Measurements from ENCODE around the gene ZFP36L1.
A peak's percentile ranks its signal among the peaks of the same experiment; 100 is the strongest.
"Not testable (repeated sequence)": the region's sequence is repeated elsewhere in the genome, so short reads cannot be mapped to it uniquely, and the experiment has no call there.

ZFP36L1 gene

DNA sequence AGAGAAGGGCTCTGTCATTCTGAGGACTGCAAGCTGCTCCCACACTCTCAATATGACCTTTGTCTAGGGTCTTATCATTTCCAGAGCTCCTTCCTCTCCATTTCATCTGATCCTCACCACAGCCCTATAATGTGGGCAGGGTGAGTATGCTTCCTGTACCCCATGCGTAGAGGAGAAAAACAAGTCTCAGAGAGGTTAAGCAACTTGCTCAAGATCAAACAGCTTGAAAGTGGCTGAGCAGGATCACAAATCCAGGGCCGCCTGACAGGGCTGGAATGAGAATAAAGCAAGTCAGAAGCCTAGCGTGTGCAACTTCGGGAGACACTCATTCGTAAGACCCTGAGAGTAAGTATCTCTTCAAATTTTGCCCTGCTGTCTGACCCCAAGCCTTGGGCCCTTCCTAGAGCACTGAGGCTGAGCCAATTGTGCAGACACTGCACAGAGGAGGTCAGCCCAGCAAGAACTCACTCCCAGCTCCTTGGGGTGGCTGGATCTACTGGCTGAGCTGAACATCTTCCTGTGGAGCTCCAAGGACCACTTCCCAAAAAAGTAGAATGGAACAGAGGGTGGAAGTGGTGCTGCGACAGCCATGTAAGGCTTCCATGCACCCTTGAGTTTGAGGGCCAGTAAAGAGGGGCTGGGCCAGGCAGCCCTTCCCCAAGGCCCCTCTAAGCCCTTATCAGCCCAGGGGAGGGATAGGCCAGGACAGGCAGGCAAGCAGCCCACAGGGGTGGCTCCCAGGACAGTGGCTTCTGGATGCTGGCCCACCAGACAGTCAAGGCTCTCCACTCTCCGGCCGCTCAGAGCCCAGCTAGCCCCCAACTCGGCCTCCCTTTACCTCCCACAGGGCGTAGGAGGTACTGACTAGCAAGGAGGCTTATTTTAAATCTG is 10.5 kb downstream of the ZFP36L1 start:
- peak; percentile 20 for DNase-seq

DNA sequence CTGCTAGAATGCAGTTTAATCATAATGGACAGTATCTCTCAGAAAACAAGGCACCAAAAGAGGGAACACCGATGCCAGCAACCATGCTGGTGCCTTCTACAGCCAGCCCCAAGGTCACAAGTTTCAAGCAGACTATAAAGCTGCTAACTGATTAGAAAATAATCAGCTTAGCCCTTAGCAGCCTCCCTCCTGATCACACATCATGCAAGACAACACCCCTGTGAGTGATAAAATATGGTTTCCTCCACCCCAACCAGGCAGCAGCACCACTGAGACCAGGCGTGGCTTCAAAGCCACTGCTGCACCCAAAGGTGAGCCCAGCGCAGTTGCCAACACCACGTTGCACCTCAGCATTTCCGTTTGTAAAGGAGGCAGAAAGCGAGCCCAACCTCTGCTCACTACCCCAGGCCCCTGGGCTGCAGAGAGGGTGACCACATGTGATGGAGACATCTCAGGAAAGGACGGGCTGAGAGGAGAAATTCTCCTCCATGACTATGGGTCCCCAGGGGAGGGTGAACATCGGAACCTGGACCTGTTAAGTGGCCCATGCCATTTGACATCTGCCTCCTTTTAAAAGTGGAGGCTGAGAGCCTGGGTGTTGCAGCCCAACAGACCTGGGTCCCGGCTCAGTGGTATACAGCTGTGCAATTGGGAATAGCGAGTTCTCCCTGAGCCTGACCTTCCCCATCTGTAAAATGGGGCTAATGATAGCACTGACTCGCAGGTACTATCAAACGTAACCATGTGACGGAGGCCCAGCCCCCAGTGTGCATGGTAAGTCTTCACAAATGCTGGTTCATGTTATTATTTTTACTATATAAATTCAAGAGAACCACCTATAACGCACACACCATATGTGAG is 11.5 kb downstream of the ZFP36L1 start:
- no peak for DNase-seq

DNA sequence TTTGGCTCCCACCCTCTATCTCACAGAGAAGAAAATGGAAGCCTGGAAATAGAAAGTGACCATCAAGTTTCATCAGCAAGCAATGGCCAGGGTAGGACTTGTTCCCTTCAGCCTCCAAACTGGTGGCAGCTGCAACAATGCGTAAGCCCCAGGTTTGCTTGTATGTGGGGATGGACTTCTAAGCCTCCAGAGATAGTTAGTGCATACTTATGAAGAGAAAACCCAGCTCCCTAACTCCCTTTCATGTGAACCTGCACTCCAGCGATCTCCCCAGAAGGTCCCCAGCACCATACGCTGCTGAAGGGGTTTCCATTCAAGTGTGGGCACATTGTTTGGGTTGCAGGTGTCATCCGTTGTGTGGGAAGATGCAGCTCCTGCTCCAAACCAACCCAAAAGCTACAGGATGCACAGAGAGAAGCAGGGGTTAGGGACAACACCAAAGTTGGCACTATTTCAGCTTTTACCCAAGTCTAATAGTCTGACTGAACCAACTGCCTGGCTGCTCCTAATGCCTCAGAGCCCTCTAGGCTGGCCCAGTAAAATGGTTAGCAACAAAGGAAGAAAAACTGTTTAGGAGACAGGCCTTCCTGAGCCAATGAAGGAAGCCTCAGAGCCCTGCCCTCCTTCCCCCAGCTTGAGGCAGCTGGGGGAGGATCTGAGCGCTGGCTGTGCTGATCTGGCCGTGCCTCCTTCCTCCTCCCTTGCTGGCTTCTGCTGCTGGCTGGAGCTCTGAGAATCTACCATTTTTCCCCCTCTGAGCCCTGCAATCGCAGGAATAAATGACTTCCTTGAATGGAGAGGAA is 12.3 kb downstream of the ZFP36L1 start:
- peak; percentile 77 for DNase-seq

DNA sequence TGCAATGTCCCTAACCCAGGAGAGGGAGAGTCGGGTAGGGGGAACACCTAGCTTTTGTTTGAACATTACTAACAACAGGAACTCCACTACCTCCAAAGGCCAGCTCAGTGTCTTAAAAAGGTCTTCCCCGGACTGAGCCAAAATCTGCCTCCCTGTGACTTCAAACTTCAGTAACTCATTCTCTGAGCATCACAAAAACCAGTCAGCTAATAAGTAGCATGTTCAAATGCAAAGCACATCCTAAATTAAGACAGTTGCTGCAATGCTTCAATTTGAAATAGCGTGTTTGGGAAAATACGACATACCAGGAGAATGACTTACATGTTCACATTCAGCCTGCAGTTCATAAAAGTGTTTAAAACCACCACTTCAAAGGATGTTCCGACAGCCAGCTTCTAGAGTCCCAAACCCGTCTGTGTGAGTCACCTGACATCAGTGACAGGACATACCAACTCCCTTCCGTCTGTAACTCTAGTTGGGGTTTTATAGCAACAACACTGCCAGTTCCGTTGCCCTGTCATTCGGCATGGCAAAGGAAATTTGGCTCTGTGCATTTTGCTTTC is 13.0 kb downstream of the ZFP36L1 start:
- no peak for DNase-seq

DNA sequence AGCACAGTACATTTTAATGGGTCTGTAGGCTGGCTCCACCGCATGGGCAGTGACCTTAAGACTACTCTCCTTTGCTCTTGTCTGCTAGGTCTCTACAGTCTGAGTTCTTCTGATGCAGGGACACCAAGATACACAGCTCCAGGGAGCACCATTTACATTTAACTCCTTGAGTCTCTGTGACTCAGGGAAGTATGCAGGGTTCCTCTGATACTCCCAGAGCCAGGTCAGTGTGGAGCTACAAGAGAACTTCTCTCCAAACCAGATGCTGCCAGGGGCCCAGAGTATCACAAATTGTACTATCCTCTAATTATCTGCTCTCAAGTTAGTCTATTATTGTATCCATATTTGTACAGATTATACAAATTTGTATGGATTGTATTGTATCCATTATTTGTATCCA is 15.2 kb downstream of the ZFP36L1 start:
- no peak for DNase-seq

DNA sequence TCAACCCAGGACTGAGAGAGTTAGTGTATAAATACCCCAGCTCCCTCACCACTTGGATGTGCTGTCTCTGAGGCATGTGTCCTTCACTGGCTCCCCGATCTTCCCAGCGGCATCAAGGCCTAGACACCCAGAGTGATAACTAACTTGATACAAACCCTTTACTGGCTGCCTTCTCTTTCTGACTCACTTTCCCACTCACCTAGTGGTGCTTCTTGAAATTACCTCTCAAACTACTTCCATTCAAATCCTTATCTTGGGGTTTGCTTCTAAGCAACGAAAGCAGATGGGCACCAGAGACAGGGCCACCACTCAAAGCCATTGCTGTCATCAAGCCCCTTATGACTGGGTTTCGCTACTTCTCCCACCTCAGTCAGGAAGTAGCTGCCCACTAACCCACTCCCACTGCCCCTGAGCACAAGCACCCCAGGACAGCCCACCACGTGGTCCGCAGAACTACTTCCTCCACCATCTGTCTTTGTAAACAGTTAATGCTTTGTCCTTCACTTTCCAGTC is 17.2 kb downstream of the ZFP36L1 start:
- DNase-seq: no peak

DNA sequence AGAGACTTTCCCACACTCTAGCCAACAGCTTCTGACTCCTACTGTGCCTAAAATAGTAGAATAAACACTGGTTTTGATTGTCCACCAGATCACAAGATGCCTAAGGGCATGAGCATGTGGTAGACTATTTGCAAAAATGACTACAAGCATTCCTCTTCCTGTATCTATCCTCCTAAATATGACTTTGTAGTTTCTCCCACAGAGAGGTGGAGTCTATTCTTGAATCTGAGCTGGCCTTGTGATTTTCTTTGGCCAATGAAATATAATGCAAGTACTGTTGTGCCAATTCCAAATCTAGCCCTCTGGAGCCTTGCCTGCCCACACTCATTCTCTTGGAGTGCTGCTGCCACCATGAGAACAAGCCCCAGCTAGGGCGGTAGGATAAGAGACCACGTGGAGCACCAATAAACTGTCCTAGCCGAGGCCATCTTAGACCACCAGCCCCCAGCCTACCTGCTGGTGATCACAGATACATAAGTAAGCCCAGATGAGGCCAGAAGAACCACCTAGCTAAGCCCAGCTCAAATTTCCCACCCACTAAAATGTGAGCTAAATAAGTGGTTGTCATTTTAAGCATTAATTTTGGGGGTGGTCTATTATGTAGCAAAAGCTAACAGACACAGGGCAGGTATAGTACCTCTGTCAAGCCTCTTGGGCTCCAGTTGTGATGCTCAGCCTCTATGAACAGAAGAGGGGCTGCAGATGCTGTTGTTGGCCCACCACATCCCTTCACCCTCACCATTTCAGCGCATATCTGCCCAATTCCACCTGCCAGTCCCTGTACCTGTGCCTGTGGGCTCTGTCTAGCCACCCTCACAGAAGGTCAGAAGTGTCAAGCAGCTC is 17.9 kb downstream of the ZFP36L1 start:
- DNase-seq: no peak

DNA sequence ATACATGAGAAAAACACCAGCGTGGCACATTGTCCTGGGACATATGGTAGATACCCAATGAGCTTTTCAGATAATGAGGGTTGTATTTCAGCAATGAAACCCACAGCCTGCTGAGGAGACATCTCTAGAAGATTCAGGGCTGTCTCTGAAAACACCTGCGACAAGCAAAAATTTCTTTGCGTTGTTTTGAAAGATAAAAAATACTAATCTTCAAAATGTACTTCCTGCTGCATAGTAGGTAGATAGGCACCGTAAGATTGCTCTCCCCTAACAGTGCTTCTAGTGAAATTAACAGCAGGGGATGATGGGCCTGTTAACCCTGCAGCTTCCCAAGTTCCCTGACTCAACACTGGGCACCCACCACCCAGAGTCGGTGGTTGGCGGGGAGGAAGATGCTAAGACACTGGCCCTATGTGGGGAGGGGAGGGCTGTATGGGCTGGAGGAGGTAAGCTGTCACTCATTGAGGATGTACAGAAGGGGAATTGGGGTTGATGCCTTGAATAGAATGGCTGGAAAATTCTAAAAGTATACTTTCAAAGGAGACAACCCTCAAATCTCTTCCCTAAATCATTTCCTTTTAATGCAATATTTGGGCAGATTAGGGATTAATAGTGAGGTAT is 20.0 kb downstream of the ZFP36L1 start:
- no peak for DNase-seq

DNA sequence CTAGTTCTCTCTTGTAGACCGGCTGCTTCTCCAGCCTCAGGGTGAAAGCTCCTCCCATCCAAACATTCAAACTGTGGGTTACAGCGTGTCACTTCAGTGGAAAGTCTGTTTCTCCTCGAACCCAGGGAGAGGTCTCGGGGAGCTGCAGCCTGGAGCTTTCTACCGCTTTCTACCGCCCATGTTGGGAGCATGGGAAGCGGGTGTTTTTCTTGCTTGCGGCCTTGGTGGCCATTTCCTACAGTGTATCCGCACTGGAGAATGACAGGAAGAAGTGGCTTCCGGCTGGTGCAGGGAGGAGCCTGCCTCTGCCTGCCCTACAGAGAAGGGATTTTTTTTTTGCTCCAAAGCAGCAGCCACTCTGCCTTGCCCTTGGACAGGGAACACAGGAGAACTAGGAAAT is 21.2 kb downstream of the ZFP36L1 start:
- peak; percentile 84 for DNase-seq

DNA sequence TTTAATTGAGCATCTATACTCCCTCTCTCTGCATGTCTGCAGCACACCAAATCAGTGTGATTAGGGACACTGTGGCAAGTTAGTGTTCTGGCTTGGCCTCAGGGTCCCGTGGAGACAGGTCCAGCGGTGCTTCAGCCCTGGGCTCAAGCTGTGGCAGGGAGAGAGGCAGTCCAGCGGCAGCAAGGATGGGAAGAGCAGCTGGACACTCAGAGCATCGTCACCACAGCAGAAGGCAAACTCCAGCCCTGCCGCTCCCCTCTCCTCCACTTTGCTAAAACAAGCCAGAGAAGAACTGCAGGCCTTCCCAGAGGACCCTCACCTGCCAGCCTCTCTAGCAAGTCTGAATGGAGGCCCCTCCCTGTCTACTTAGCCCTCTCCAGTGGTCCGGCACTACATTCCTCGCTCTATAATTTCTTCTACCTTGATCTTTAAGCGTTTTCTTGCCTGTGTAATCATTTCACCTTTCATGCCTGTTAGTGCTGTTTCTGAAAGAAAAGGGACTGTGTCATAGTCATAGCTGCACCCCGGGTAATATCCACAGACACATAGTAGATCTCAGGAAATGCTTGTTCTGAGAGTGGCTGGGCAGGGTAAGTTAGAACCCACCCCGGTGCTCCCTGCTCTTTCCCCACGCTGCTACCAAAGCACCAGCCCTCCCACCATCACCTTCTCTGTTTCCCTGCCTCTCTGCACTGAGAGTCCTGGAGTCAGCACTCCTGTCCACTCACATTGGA is 22.1 kb downstream of the ZFP36L1 start:
- no peak for DNase-seq

DNA sequence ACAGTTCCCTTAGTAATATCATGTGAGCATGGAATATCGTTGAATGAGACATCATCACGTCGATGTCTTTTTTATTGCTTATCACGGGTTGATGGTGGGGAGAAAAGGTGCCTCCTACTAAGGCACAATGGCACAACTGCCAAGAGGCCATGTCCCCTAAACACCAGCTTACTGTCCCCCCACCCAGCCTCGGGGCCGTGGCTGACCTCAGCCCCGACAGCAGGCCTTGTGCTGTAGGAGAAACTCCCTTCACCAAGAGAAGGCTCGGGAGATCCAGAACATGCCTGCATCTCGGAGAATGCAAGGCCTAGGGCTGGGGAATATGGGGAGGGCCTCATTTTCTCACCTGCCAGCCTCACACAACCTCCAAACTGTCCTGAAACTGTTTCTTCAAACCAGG is 22.8 kb downstream of the ZFP36L1 start:
- DNase-seq: no peak

DNA sequence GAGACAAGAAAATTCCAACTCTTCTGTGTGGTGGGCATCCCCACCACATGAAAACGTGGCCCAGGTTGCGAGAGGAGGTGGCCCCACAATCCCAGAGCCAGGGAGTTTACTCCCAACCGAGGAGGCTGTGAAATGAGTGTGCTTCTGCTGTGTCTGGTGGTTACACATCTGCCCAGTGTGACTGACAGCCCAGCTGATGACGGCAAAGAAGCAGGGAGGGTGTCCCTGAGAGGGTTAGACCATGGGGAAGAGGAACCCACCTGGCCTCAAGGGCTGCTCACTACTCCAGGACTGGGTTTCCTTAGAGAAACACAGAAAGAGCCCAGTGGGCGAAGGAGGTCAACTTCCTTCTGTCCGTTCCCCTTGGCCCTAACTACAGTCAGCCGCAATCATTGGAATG is 24.6 kb downstream of the ZFP36L1 start:
- DNase-seq: no peak

DNA sequence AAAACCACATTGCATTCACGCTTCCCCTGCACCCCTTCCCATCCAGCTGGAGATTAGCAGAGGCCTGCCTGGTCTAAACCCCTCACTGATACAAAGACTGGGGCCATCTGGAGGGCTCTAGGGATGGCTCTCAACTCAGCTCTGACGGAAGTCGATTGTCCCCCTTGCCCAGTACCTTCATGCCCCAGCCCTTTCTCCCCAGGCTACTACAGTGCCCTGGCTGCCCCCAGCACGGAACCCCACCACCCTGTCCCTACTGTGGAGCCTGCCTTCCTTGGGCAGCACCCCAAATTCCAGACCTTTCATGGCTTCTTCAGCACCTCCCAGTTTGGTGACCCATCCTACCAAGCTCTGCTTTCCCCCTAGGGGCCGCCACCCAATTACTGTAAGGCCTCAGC is 25.6 kb downstream of the ZFP36L1 start:
- DNase-seq: no peak

DNA sequence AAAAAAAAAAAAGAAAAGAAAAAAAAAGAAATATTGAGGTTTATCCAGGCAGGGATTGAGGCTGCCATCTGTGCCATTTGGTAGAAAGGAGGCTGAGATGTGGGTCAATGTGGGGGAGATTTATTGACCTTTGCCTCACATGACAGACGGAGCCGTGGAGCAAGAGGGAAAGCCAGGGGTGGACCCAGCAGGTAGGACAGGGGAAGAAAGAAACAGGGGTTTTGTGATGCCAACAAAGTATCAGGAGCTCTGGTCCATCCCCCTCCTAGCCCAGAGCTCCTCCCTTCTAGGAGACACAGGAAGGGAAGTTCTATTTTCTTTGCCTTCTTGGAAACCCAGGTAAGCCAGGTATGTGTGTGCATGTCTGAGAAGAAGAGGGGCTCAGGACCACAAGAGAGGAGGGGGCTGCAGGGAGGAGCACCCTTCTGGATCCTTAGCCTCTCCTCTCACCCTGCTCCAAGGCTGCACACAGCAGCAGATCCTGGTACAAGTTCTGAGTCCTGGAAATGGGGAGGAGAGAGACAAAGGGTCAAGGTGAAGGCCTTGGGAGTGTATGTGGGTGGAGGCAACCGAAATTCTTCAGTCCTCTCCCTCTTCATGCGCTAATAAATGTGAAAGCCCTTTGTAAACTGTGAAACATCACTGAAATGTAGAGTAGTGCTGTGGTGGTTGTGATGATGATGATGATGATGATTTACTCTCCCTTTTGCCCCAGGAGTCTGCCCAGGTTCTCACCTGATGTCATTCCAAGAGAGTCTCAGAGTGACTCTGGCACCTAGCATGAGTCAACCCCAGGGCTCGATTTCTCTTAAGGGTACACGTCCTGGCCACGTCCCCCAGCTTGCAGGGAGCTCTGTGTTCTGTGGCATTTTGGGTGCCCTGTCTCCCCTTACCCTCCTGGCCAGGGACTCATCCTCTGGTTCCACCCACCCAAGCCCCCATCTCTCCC is 26.3 kb downstream of the ZFP36L1 start:
- no peak for DNase-seq

DNA sequence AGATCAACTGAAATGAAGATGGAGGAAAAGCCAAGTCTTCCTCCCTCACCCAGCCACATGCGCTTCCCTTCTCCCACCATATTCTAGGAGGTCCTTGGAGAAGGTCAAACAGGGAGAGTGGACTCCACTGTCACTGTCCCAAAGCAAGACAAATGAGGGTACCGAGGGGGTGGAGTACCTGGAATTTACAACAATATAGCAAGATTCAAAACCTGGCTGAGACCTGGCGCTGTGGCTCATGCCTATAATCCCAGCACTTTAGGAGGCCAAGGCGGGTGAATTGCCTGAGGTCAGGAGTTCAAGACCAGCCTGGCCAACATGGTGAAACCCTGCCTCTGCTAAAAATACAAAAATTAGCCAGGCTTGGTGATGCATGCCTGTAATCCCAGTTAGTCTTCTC is 29.0 kb downstream of the ZFP36L1 start:
- not testable (repeated sequence) for DNase-seq

DNA sequence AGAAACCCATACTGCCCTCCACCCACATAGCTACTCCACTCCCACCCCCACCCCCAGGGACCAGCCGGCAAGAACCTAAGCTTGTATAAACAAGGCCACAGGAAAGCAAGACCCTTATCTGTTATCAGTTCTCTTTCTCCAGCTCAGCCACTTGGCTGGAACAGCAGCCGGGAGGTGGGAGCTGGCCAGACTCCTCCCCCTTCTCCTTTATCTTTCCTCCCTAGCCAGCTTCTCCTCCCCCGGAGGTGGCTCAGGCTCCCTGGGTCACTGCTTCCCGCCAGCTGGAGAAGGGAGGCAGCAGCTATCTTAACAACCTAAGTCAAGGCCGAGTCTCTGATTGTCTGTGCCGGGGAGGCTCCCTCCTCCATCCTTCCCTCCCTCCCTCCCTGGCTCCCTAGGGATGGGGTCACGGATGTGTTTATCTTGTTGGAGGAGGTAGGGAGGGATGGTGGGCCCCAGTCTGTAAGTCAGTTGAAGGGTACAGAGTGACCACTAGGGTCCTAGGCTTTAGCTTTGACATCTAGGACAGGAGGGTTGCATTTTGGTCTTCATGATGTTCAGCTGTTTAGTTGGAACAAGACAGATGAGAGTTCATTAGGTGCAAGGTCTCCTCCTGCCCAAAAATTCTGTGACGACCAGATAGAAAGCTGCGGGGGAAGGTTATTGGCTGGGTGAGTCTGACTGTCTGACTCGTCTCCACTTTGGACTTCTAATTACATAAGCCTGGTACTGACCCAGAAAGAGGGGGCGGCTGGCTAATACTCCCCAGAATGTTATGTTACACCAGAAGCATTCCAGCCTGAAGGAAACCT is 29.7 kb downstream of the ZFP36L1 start:
- no peak for DNase-seq

DNA sequence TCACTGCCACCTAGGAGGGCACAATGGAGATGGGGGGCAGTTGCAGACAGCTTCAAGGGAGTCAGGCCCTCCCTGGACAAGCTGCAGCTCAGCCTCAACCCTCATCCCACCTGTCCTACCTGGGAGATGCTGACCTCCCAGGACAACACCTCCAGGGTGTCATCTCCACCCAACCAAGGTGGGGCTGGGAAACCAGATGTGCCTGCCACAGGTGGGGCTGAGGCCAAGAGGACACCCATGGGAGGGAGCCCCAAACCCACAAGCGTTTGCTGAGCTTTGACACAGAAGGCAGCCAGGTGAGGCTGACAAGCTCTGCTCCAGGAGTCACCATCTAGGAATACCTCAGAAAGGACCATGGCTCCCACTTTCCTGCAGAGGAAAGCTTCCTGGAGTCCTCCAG is 31.5 kb downstream of the ZFP36L1 start:
- DNase-seq: no peak

DNA sequence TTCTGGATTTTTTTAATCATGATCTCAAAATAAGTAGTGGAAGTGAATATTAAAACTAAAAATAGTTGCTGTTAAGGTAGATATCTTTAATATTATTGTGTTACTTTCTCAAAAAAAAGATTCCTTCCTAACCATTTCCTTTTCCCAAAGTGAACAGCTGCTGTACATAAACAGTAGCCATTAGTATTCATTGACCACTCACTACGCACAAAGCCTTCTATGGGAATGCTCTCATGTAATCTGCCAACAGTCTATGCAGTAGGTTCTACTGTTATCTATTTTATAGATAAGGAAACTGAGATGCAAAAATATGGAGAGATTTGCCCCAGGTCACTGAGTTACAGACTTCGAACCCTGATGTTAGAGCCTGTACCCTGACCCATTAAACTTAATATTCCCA is 32.1 kb downstream of the ZFP36L1 start:
- DNase-seq: no peak

All from GDM1 (cell line).